Measurements from ENCODE around the gene TPST2.

Gene TPST2

GRCh38 chr22:26610072-26610958, 20.4 kb upstream of the TPST2 start:
- peak; percentile 9 for DNase-seq (ENCODE audit: low spot score)

GRCh38 chr22:26609287-26609686, 19.4 kb upstream of the TPST2 start:
- no peak for DNase-seq (ENCODE audit: low spot score)

- no peak for DNase-seq (ENCODE audit: low spot score)
These were observed 18.2 kb upstream of the TPST2 start for GRCh38 chr22:26608129-26608528.

- no peak for DNase-seq (ENCODE audit: low spot score)
These were observed 16.7 kb upstream of the TPST2 start for GRCh38 chr22:26606611-26607010.

- no peak for DNase-seq (ENCODE audit: low spot score)
These were observed 14.4 kb upstream of the TPST2 start for GRCh38 chr22:26604368-26604767.

- no peak for DNase-seq (ENCODE audit: low spot score)
These were observed 12.2 kb upstream of the TPST2 start for GRCh38 chr22:26602127-26602526.

GRCh38 chr22:26601726-26602125, 11.8 kb upstream of the TPST2 start:
- no peak for DNase-seq (ENCODE audit: low spot score)

- DNase-seq (ENCODE audit: low spot score) = no peak
These were observed 9.6 kb upstream of the TPST2 start for GRCh38 chr22:26599505-26599904.

GRCh38 chr22:26597480-26597879, 7.5 kb upstream of the TPST2 start:
- no peak for DNase-seq (ENCODE audit: low spot score)

- DNase-seq (ENCODE audit: low spot score) = no peak
These were observed 7.1 kb upstream of the TPST2 start for GRCh38 chr22:26597026-26597425.

GRCh38 chr22:26593763-26594162, 3.8 kb upstream of the TPST2 start:
- no peak for DNase-seq (ENCODE audit: low spot score)

- DNase-seq (ENCODE audit: low spot score) = no peak
These were observed 2.5 kb upstream of the TPST2 start for GRCh38 chr22:26592421-26592891.

GRCh38 chr22:26589367-26589844, 526 bp downstream of the TPST2 start:
- no peak for DNase-seq (ENCODE audit: low spot score)

GRCh38 chr22:26588729-26589366, 1.1 kb downstream of the TPST2 start:
- no peak for DNase-seq (ENCODE audit: low spot score)

- no peak for DNase-seq (ENCODE audit: low spot score)
These were observed 1.8 kb downstream of the TPST2 start for GRCh38 chr22:26587991-26588613.

- no peak for DNase-seq (ENCODE audit: low spot score)
These were observed 3.2 kb downstream of the TPST2 start for GRCh38 chr22:26586556-26587325.

- no peak for DNase-seq (ENCODE audit: low spot score)
These were observed 4.7 kb downstream of the TPST2 start for GRCh38 chr22:26585104-26585790.

- no peak for DNase-seq (ENCODE audit: low spot score)
These were observed 5.9 kb downstream of the TPST2 start for GRCh38 chr22:26584010-26584409.

GRCh38 chr22:26581633-26582168, 8.2 kb downstream of the TPST2 start:
- no peak for DNase-seq (ENCODE audit: low spot score)

- DNase-seq (ENCODE audit: low spot score) = no peak
These were observed 8.9 kb downstream of the TPST2 start for GRCh38 chr22:26581026-26581425.

All from putamen (tissue), 1 donor.